Nephron (organoid): ENCODE measurements around the gene AGBL2.

Source experiments
- H3K27ac Mint-ChIP-seq, 3 experiments: 2 replicates each; pipeline ENCODE4 v1.8.0; 2020; ENCODE audit warnings: mixed read lengths in 3 of 3, mild to moderate bottlenecking in 2 of 3, moderate library complexity in 1 of 3
- H3K27me3 Mint-ChIP-seq: 2 replicates; pipeline ENCODE4 v1.8.0; 2021; ENCODE audit warnings: low read depth, mild to moderate bottlenecking, moderate library complexity, mixed read lengths
- H3K36me3 Mint-ChIP-seq: 2 replicates; pipeline ENCODE4 v1.8.0; 2020; ENCODE audit warnings: low read depth, mixed read lengths
- H3K4me1 Mint-ChIP-seq: 2 replicates; pipeline ENCODE4 v1.8.0; 2020; ENCODE audit warnings: mixed read lengths
- H3K4me3 Mint-ChIP-seq, 3 experiments: 2 replicates each; pipeline ENCODE4 v1.8.0; 2020; ENCODE audit warnings: mild to moderate bottlenecking in 3 of 3, mixed read lengths in 3 of 3, moderate library complexity in 2 of 3
- H3K9me3 Mint-ChIP-seq: 2 replicates; pipeline ENCODE4 v1.8.0; 2020; ENCODE audit warnings: mixed read lengths
- TF ChIP-seq, protein P1 (sequence below), 3 experiments: fragments of 200-600 bp; sonication (generic); IDR thresholded peaks; one replicate each; pipeline ENCODE4 v1.5.0; 2021; ENCODE audit warnings: antibody characterized with exemption in 3 of 3; ENCODE audit not compliant: unreplicated experiment in 3 of 3

The AGBL2 gene

DNA sequence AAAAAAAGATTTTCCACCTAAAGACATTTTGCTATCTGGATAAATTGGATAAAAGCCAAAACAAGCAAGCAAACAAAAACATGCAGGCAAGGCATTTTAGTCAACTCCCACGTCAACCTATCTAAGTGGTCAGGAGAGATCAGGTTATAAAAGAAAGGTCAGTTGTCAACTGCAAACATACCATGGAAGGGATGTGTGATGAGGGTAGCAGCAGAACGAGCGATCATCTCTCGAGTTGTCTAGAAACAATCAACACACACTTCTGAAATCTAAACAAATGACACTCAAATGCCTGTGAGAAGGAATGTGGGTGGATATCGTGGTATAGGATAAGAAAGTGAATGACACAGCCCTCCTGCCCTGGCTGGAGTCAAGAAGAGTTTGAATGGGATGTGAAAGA is 83.7 kb downstream of the AGBL2 start:
- H3K9me3 Mint-ChIP-seq, result no peaks in the 10 kb centered on the region
- H3K27me3 Mint-ChIP-seq, result no peaks in the 10 kb centered on the region
- TF ChIP-seq, protein P1, sequence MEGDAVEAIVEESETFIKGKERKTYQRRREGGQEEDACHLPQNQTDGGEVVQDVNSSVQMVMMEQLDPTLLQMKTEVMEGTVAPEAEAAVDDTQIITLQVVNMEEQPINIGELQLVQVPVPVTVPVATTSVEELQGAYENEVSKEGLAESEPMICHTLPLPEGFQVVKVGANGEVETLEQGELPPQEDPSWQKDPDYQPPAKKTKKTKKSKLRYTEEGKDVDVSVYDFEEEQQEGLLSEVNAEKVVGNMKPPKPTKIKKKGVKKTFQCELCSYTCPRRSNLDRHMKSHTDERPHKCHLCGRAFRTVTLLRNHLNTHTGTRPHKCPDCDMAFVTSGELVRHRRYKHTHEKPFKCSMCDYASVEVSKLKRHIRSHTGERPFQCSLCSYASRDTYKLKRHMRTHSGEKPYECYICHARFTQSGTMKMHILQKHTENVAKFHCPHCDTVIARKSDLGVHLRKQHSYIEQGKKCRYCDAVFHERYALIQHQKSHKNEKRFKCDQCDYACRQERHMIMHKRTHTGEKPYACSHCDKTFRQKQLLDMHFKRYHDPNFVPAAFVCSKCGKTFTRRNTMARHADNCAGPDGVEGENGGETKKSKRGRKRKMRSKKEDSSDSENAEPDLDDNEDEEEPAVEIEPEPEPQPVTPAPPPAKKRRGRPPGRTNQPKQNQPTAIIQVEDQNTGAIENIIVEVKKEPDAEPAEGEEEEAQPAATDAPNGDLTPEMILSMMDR (IDR thresholded peaks at IDR 0.05; ENCODE audit: unreplicated experiment in 3 of 3), result no peak
- no peak overlapping the region for H3K4me3 Mint-ChIP-seq
- H3K4me1 Mint-ChIP-seq, result no peaks in the 10 kb centered on the region
- H3K27ac Mint-ChIP-seq, result no peak overlapping the region
- peaks cover 72% of the 10 kb centered on the region for H3K36me3 Mint-ChIP-seq

DNA sequence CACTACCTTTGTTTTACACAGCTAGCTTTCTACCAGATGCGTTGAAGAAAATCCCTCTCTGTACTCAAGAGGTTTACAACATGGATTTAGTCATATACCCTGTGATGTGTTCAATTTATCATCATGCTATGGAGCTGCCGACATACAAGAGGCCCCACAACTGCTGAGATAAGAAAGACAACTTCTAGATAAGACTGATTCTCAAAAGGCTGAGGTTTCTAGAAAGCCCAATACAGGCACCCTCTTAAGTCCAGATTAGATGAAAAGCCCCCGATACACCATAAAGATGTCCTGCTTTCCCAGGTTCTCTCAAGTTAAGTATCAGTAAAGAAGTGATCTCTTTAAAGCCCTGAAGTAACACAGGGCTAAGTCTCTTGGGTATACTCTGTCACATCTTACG is 87.1 kb downstream of the AGBL2 start:
- Mint-ChIP-seq H3K27ac (no peak overlapping the region), H3K36me3 (peaks cover 65% of the 10 kb centered on the region), H3K4me3 (no peak overlapping the region), H3K4me1 (no peaks in the 10 kb centered on the region), H3K9me3 (no peaks in the 10 kb centered on the region), H3K27me3 (no peaks in the 10 kb centered on the region)
- TF ChIP-seq, protein P1 (IDR thresholded peaks at IDR 0.05; ENCODE audit: unreplicated experiment in 3 of 3), result no peak

DNA sequence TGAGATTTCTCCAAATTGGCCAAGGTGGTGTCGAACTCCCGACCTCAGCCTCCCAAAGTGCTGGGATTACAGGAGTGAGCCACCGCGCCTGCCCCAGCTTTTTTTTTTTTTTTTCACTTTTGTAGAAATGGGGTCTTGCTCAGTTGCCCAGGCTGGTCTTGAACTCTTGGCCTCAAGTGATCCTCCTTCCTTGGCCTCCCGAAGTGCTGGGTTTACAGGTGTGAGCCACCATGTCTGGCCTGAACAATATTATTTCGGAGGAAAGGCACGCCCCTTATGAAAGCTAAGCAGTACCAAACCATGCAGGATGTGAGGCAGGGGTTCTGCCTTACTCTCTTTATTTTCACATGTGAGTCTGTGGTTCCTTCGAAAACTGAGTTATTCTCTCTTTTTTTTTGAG is 88.9 kb downstream of the AGBL2 start:
- Mint-ChIP-seq H3K27me3 (no peaks in the 10 kb centered on the region), H3K36me3 (peaks cover 61% of the 10 kb centered on the region), H3K4me1 (no peaks in the 10 kb centered on the region), H3K4me3 (no peak overlapping the region), H3K9me3 (no peaks in the 10 kb centered on the region), H3K27ac (no peak overlapping the region)
- TF ChIP-seq, protein P1 (IDR thresholded peaks at IDR 0.05; ENCODE audit: unreplicated experiment in 3 of 3), result no peak

DNA sequence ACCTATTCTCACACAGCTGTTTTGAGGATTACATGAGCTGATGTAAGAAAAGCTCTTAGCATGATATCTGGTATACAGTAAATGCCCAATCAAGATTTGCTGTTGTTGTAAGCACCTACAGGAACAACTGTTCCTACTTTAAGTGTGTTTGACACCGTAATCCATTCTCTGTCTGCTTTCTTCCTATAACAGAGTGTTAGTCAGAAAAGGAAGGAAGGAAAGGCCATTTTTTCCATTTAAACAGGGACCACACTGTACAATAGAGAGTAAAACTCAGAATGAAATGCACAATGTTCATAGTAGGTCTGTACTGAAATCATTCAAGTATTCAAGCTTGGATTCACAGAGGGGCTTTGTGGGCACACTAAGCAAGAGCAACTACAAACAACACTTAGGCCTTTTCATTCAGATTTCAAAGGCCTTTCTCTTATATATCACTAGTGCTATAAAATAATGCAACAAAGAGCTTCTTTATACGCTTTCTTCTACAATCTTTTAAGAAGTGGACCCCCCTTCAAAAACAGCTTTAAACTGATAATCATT is 94.3 kb downstream of the AGBL2 start:
- peaks cover 33% of the 10 kb centered on the region for H3K36me3 Mint-ChIP-seq
- no peaks in the 10 kb centered on the region for H3K27me3 Mint-ChIP-seq

DNA sequence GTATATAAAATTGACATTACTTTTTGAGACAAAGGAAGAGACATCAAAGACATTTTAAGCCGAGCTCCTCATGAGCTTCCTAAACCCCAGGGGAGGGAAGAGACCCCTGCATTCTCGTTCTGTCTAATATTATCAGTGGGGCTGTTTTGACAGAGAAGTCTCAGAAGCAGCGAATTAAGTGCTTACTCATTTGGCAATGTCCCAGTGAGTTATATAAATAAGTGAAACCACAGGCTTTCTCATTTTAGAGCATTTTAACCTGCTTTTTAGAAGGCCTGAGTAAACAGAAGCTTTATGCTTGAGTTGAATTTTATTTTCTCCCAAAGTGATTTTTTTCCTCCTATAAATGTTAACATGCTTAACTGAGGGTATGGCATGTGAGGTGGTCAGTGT is 97.8 kb downstream of the AGBL2 start:
- peak overlapping the region in 1 of 3 experiments; percentile 60 for H3K27ac Mint-ChIP-seq
- peaks cover 21% of the 10 kb centered on the region for H3K36me3 Mint-ChIP-seq
- TF ChIP-seq, protein P1 (IDR thresholded peaks at IDR 0.05; ENCODE audit: unreplicated experiment in 3 of 3), result no peak
- H3K27me3 Mint-ChIP-seq, result no peaks in the 10 kb centered on the region
- no peaks in the 10 kb centered on the region for H3K9me3 Mint-ChIP-seq
- H3K4me1 Mint-ChIP-seq, result peaks cover 5% of the 10 kb centered on the region
- H3K4me3 Mint-ChIP-seq, result no peak overlapping the region

More for the DNA sequence above, 94.3 kb downstream of the AGBL2 start:
- TF ChIP-seq, protein P1 (IDR thresholded peaks at IDR 0.05; ENCODE audit: unreplicated experiment in 3 of 3), result no peak
- Mint-ChIP-seq H3K4me1 (peaks cover 5% of the 10 kb centered on the region), H3K4me3 (no peak overlapping the region), H3K9me3 (no peaks in the 10 kb centered on the region), H3K27ac (no peak overlapping the region)

DNA sequence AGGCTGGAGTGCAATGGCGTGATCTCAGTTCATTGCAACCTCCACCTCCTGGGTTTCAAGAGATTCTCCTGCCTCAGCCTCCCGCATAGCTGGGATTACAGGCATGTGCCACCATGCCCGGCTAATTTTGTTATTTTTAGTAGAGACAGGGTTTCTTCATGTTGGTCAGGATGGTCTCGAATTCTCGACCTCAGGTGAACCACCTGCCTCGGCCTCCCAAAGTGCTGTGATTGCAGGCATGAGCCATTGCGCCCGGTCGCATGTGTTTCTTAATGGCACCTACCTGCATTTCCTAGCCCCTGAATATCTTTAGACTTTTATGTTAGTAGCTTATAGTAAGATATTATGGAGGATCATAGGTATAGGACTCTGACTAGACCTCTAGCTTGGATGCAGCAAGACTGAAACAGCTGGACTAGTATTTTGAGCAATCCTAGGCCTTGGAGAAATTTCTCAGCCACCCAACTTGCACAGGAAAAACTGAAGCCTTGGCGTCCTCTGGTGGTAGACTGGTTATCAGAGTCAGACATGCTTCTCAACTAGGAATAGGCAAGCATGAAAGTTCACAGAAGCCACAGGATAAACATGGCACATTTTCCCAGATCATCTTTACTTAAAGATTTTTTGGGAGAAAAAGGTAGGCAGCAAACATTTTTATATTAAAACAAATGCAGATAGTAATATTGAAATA is 98.3 kb downstream of the AGBL2 start:
- H3K27ac Mint-ChIP-seq, result peak overlapping the region in 2 of 3 experiments; percentile 3 to 60
- no peaks in the 10 kb centered on the region for H3K9me3 Mint-ChIP-seq
- no peaks in the 10 kb centered on the region for H3K27me3 Mint-ChIP-seq
- TF ChIP-seq, protein P1 (IDR thresholded peaks at IDR 0.05; ENCODE audit: unreplicated experiment in 3 of 3), result peak; percentile 49 to 76 (median 66)
- H3K4me1 Mint-ChIP-seq, result peaks cover 5% of the 10 kb centered on the region
- H3K36me3 Mint-ChIP-seq, result peaks cover 18% of the 10 kb centered on the region
- H3K4me3 Mint-ChIP-seq, result no peak overlapping the region
